GM12878 (cell line): ENCODE measurements around the gene FAM221B. TPM values are rescaled to one million over a fixed set of nuclear protein-coding genes. Genes with fewer than 3 reads are reported as not detected.
A peak's percentile ranks its signal among the peaks of the same experiment; 100 is the strongest.

ENCODE experiments used
- BHLHE40 ChIP-seq, 2 experiments: fragments of 450-650 bp in 1 of 2; IDR thresholded peaks; 2 replicates each; pipeline ENCODE4 v1.6.1; 2011 to 2017; ENCODE audit warnings: low read depth in 2 of 2, borderline replicate concordance in 1 of 2, improper control_type of control experiment in 1 of 2, low read length in 1 of 2, mild to moderate bottlenecking in 1 of 2
- CBX3 ChIP-seq: fragments of 200-600 bp; sonication (generic); IDR thresholded peaks from 2 replicates; pipeline ENCODE4 v1.6.1; 2016; ENCODE audit warnings: low read depth, borderline replicate concordance
- CBX5 ChIP-seq: sonication (generic); IDR thresholded peaks from 2 replicates; pipeline ENCODE4 v1.6.1; 2016; ENCODE audit warnings: low read depth, moderate library complexity, mild to moderate bottlenecking, inconsistent platforms
- CHD4 ChIP-seq: fragments of 200-600 bp; sonication (generic); IDR thresholded peaks from 2 replicates; pipeline ENCODE4 v1.6.1; 2016; ENCODE audit warnings: mild to moderate bottlenecking
- FOS ChIP-seq: IDR thresholded peaks from 3 replicates; pipeline ENCODE4 v1.6.1; 2011; ENCODE audit warnings: borderline replicate concordance; ENCODE audit not compliant: insufficient read length; ENCODE audit errors: extremely low read depth
- MEF2A ChIP-seq: IDR thresholded peaks from 2 replicates; pipeline ENCODE4 v1.6.1; 2011; ENCODE audit warnings: low read depth, mild to moderate bottlenecking, low read length, moderate library complexity; ENCODE audit not compliant: insufficient read depth
- MTA2 ChIP-seq: fragments of 450-650 bp; IDR thresholded peaks from 2 replicates; pipeline ENCODE4 v1.6.1; 2016; ENCODE audit warnings: low read depth, mild to moderate bottlenecking, moderate library complexity
- MXI1 ChIP-seq: fragments of 150-350 bp; IDR thresholded peaks from 2 replicates; pipeline ENCODE4 v1.6.1; 2011; ENCODE audit warnings: low read depth, mild to moderate bottlenecking, inconsistent platforms, low read length, improper control_type of control experiment
- NR2C1 ChIP-seq: fragments of 450-650 bp; IDR thresholded peaks from 2 replicates; pipeline ENCODE4 v1.6.1; 2017; ENCODE audit warnings: antibody characterized with exemption, mild to moderate bottlenecking, moderate library complexity
- PAX8 ChIP-seq: fragments of 450-650 bp; IDR thresholded peaks from 2 replicates; pipeline ENCODE4 v1.6.1; 2017; ENCODE audit warnings: mild to moderate bottlenecking, moderate library complexity
- SP1 ChIP-seq: IDR thresholded peaks from one replicate; pipeline ENCODE4 v1.6.1; 2011; ENCODE audit warnings: low read depth, low read length
- SPI1 ChIP-seq: IDR thresholded peaks from 2 replicates; pipeline ENCODE4 v1.6.1; 2011; ENCODE audit warnings: low read depth, mild to moderate bottlenecking, low read length, moderate library complexity, borderline replicate concordance; ENCODE audit not compliant: insufficient read depth
- SREBF2 ChIP-seq: IDR thresholded peaks from 2 replicates; pipeline ENCODE4 v1.6.1; 2012; ENCODE audit warnings: mild to moderate bottlenecking, low read length
- SUPT20H ChIP-seq: IDR thresholded peaks from 2 replicates; pipeline ENCODE4 v1.6.1; 2011; ENCODE audit warnings: low read depth, mild to moderate bottlenecking, low read length, moderate library complexity, borderline replicate concordance; ENCODE audit not compliant: control insufficient read depth
- TBL1XR1 ChIP-seq: IDR thresholded peaks from 2 replicates; pipeline ENCODE4 v1.6.1; 2012; ENCODE audit warnings: low read depth, low read length, improper control_type of control experiment
- TCF12 ChIP-seq: IDR thresholded peaks from 2 replicates; pipeline ENCODE4 v1.6.1; 2011; ENCODE audit warnings: low read depth, mild to moderate bottlenecking, low read length
- TCF7 ChIP-seq: IDR thresholded peaks from 2 replicates; pipeline ENCODE4 v1.6.1; 2014; ENCODE audit warnings: antibody characterized with exemption, borderline replicate concordance
- ZNF24 ChIP-seq: fragments of 450-650 bp; IDR thresholded peaks from 2 replicates; pipeline ENCODE4 v1.6.1; 2017; ENCODE audit warnings: antibody characterized with exemption, mild to moderate bottlenecking
- polyA plus RNA-seq, 11 experiments: library from polyadenylated mRNA; depleted of rRNA in 4 of 11; unstranded in 6 of 11; stranded (reverse) in 5 of 11; fragments of >200 nt; fragmentation: Nextera tagmentation in 4 of 11; fragmentation: Illumina TruSeq in 1 of 11; extraction: Ambion mirVana in 4 of 11; extraction: Trizol in 1 of 11; gene quantifications; 1 replicate in 1 of 11; 2 replicates in 10 of 11; pipeline versions ENCODE4 v1.2.1 to v1.2.3, GENCODE V29; 2011 to 2016; ENCODE audit warnings: inconsistent platforms in 2 of 11, missing spikeins in 2 of 11, low read depth in 1 of 11
- total RNA-seq, 4 experiments: library from RNA; depleted of rRNA in 3 of 4; stranded (reverse); fragments of >200 nt in 3 of 4; fragmentation: Illumina TruSeq in 1 of 4; extraction: Trizol in 1 of 4; gene quantifications; 2 replicates each; pipeline versions ENCODE4 v1.2.1 to v1.2.3, GENCODE V29; 2013 to 2021
- TF ChIP-seq, protein P1 (sequence below): IDR thresholded peaks from 2 replicates; pipeline ENCODE4 v1.6.1; 2011; ENCODE audit warnings: mild to moderate bottlenecking, low read depth, low read length, moderate library complexity; ENCODE audit not compliant: insufficient replicate concordance
- TF ChIP-seq, protein P2 (sequence below): fragments of 450-650 bp; IDR thresholded peaks from 2 replicates; pipeline ENCODE4 v1.6.1; 2017; ENCODE audit warnings: mild to moderate bottlenecking, moderate library complexity
- TF ChIP-seq, protein P3 (sequence below): IDR thresholded peaks from 2 replicates; pipeline ENCODE4 v1.6.1; 2012; ENCODE audit warnings: low read depth, low read length, improper control_type of control experiment
- TF ChIP-seq, protein P4 (sequence below): IDR thresholded peaks from 2 replicates; pipeline ENCODE4 v1.6.1; 2011; ENCODE audit warnings: low read depth, mild to moderate bottlenecking, low read length, moderate library complexity, borderline replicate concordance; ENCODE audit errors: extremely low read depth
- TF ChIP-seq, protein P5 (sequence below): fragments of 450-650 bp; IDR thresholded peaks from 2 replicates; pipeline ENCODE4 v1.6.1; 2017; ENCODE audit warnings: low read depth, mild to moderate bottlenecking, moderate library complexity

Gene FAM221B
- total and polyA plus RNA-seq, 10 of the 15 experiments (the other 5 are each of a cell fraction or from before 2014, with no cell fraction given), result 0.02 to 0.12 (median 0.04) TPM; not detected in 5

DNA sequence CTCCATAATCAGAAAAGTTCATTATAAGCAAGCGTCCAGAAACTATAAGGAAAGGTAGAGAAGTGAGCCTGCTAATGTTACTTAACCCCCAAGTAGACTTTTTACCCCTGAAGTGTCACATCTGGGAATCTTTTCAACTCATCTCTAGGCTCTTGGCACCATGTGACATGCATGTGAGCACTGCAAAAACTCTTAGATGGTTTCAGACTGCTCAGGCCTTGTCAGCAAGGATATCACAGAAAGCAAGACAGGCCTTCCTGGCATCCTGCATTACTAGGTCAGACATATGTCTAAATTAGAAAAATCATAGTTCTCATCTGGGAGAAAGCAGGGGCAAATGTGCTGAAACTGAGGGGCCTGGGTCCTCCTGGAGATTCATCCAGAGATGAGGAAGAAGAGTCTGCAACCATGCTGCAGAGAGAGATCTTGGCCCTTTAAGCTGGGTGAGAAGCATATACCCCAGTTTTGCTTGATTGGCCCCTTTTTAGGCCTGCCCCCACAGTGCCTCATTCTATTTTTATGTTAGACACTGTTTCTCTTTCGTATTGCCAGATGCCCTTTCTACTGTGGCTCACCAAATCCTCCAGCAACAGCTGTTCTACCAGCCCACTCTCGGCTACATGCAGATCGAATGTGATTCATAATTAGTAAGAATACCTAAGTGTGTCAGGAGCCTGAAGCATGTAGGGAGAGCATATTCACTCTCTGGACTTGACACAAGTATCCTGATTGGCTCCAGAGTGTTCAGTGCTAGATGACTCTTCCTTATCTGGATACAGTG is 19.4 kb upstream of the FAM221B start (continued):
- TF ChIP-seq, protein P1, sequence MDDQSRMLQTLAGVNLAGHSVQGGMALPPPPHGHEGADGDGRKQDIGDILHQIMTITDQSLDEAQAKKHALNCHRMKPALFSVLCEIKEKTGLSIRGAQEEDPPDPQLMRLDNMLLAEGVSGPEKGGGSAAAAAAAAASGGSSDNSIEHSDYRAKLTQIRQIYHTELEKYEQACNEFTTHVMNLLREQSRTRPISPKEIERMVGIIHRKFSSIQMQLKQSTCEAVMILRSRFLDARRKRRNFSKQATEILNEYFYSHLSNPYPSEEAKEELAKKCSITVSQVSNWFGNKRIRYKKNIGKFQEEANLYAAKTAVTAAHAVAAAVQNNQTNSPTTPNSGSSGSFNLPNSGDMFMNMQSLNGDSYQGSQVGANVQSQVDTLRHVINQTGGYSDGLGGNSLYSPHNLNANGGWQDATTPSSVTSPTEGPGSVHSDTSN, result peak; percentile 46
- no peak for TF ChIP-seq CHD4
- TF ChIP-seq, protein P2, sequence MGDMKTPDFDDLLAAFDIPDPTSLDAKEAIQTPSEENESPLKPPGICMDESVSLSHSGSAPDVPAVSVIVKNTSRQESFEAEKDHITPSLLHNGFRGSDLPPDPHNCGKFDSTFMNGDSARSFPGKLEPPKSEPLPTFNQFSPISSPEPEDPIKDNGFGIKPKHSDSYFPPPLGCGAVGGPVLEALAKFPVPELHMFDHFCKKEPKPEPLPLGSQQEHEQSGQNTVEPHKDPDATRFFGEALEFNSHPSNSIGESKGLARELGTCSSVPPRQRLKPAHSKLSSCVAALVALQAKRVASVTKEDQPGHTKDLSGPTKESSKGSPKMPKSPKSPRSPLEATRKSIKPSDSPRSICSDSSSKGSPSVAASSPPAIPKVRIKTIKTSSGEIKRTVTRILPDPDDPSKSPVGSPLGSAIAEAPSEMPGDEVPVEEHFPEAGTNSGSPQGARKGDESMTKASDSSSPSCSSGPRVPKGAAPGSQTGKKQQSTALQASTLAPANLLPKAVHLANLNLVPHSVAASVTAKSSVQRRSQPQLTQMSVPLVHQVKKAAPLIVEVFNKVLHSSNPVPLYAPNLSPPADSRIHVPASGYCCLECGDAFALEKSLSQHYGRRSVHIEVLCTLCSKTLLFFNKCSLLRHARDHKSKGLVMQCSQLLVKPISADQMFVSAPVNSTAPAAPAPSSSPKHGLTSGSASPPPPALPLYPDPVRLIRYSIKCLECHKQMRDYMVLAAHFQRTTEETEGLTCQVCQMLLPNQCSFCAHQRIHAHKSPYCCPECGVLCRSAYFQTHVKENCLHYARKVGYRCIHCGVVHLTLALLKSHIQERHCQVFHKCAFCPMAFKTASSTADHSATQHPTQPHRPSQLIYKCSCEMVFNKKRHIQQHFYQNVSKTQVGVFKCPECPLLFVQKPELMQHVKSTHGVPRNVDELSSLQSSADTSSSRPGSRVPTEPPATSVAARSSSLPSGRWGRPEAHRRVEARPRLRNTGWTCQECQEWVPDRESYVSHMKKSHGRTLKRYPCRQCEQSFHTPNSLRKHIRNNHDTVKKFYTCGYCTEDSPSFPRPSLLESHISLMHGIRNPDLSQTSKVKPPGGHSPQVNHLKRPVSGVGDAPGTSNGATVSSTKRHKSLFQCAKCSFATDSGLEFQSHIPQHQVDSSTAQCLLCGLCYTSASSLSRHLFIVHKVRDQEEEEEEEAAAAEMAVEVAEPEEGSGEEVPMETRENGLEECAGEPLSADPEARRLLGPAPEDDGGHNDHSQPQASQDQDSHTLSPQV, result 0 out of 2 replicates have a peak, but pooled peaks have one; percentile 10
- TF ChIP-seq, protein P3, sequence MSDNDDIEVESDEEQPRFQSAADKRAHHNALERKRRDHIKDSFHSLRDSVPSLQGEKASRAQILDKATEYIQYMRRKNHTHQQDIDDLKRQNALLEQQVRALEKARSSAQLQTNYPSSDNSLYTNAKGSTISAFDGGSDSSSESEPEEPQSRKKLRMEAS, result no peak
- TF ChIP-seq BHLHE40 (IDR thresholded peaks at IDR 0.05; ENCODE audit: borderline replicate concordance in 1 of 2, low read depth in 2 of 2, low read length in 1 of 2), result peak in 1 of 2 experiments; percentile 16; a peak in 1 of 4 replicates
- no peak for TF ChIP-seq TCF7
- TF ChIP-seq SPI1, result no peak
- no peak for TF ChIP-seq TBL1XR1
- TF ChIP-seq MEF2A, result peak; percentile 94
- TF ChIP-seq PAX8, result no peak
- no peak for TF ChIP-seq MXI1
- TF ChIP-seq SREBF2, result no peak
- no peak for TF ChIP-seq NR2C1
- peak; percentile 57 for TF ChIP-seq MTA2
- TF ChIP-seq CBX3, result no peak
- no peak for TF ChIP-seq FOS
- TF ChIP-seq, protein P4, sequence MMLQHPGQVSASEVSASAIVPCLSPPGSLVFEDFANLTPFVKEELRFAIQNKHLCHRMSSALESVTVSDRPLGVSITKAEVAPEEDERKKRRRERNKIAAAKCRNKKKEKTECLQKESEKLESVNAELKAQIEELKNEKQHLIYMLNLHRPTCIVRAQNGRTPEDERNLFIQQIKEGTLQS, result no peak
- peak; percentile 94 for TF ChIP-seq TCF12
- TF ChIP-seq ZNF24, result no peak
- TF ChIP-seq SUPT20H, result no peak
- TF ChIP-seq CBX5, result no peak
- TF ChIP-seq, protein P5, sequence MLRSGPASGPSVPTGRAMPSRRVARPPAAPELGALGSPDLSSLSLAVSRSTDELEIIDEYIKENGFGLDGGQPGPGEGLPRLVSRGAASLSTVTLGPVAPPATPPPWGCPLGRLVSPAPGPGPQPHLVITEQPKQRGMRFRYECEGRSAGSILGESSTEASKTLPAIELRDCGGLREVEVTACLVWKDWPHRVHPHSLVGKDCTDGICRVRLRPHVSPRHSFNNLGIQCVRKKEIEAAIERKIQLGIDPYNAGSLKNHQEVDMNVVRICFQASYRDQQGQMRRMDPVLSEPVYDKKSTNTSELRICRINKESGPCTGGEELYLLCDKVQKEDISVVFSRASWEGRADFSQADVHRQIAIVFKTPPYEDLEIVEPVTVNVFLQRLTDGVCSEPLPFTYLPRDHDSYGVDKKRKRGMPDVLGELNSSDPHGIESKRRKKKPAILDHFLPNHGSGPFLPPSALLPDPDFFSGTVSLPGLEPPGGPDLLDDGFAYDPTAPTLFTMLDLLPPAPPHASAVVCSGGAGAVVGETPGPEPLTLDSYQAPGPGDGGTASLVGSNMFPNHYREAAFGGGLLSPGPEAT, result peak; percentile 58; the same call in 1 of the 2 replicates
- TF ChIP-seq SP1, result peak; percentile 45
